22Rv1 (cell line): ENCODE data around the gene EVL.

Experiments
- CTCF ChIP-seq: fragments of 450-650 bp; IDR thresholded peaks from 2 replicates; pipeline ENCODE4 v1.5.1; 2017; ENCODE audit warnings: mild to moderate bottlenecking
- ZFX ChIP-seq: fragments of 450-650 bp; IDR thresholded peaks from 2 replicates; pipeline ENCODE4 v1.6.1; 2017; ENCODE audit warnings: antibody characterized with exemption, borderline replicate concordance

- no peak for TF ChIP-seq CTCF
- TF ChIP-seq ZFX = no peak
Observed at GRCh38 chr14:100150932-100151587, 85.8 kb downstream of the EVL start.
